ENCODE measurements around the gene BNC2.
"Not testable (repeated sequence)": the region's sequence is repeated elsewhere in the genome, so short reads cannot be mapped to it uniquely, and the experiment has no call there.

The BNC2 gene

DNA sequence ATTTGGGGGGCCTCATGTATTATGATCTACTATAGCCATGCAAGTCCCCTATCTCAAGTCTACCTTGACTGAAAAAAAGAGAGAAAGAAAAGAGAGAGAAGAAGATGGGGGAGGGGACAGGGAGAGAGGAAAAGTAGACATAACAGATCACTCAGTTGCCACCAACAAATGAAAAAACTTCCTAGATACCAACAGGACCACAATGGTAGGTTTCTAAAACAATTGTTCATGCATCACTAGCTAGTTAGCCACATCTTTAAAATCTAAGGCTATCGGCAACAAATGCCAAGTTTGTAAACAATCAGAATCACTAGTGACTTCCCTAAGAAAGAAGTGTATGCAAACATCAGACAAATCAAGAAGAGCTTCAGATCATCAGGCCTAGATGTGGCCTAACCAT lies 328.2 kb downstream of the BNC2 start:
- DNase-seq (ENCODE audit: low spot score): no peak

DNA sequence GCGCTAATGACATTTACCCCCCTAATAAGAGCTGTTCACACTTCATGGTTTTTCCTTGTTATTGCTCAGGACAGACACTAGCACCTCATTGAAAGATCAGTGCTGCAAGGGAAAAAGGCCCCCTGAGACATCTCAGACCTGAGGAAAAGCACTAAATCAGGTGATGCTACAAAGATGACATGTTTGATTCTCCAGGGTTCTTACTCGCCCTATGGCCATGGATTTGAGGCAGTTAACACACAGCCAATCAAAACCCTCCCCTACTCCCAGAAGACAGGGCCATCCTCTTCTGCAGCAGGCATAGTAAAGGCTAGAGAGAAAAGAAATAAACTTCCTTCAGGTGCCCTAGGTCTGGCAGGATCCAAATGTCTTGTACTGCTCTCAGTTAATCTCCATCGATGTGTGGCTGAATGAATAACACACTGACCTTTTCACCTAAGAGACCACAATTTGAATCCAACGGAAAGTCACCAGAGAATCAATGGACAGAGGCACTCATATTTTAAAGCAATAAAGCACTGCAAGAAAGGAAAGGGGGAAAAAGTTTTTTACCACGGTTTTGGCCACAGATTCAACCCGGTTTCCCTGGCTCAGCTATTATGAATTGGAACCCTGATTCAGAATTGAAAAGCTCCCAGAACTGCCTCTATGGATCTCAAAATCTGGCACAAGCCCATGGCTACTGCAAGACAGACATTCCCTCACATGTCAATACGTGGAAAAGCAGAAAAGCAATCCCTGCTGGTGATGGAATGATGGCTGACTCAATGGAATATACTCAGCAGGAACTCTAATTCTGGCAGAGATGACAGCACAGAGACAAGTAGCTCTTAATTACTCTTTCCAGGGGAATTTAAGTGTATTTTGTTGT lies 329.5 kb downstream of the BNC2 start:
- DNase-seq (ENCODE audit: low spot score): no peak

DNA sequence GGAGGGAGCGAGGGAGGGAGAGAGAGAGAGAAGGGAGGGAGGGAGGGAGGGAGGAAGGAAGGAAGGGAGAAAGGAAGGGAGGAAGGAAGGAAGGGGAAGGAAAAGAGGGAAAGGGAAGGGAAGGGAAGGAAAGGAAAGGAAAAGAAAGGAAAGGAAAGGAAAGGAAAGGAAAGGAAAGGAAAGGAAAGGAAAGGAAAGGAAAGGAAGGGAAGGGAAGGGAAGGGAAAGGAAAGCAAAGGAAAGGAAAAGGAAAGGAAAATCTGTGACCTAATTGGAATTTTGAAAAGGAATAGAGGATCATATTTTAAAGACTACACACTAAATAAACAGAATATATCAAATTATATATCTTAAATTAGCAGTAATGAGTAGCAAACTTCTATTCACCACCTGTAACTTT lies 330.8 kb downstream of the BNC2 start:
- DNase-seq (ENCODE audit: low spot score): not testable (repeated sequence)

DNA sequence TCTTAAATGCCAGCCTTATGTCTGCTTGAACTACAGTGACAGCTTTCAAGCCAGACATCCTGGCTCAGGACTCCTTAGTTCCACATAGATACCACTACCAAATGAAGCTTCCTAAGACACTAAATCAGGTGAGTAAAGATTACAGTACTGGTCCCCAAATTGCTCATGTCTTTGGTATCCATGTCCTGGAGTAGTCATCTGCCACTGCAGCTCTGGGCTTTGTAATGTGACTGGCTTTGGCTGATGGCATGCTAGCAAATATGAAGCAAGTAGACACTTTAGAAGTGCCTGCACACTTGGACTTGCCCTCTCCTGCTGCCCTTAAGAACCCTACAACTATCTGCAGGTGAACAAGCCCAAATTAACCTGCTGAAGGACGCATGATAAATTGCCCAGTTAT lies 334.9 kb downstream of the BNC2 start:
- no peak for DNase-seq (ENCODE audit: low spot score)

DNA sequence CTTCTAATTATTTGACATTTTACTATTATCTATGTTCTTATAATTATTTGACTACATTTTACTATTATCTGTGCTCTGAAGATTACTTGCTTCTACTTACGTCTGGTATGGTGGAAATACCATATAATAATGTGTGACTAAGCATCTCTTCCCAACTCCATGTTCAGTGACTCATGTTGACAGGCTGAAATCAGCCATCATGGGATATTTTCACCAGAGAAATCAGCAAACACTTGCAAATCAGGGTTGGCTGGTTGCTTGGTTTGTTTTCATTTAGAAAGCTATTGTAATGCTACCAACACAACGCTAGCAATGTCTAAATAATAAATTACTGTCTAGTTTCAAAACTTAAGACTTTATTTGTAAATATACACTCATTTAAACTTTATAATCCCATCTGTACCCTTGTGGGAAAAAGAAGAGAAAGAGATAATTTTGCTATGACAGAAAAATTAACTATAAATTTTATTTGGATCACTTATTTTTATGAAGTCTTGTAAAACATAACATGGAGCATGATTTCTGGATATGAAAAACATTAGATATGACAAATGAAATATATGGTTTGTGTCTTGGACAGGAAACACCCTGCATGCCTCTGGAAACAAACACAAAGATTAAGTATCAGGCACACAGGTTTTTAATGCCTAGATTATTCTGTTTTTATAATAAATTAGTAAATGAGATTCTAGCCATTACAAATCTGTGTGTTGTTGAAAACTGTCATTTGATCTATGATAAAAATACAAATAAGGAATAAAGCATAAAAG lies 337.6 kb downstream of the BNC2 start:
- DNase-seq (ENCODE audit: low spot score): no peak

DNA sequence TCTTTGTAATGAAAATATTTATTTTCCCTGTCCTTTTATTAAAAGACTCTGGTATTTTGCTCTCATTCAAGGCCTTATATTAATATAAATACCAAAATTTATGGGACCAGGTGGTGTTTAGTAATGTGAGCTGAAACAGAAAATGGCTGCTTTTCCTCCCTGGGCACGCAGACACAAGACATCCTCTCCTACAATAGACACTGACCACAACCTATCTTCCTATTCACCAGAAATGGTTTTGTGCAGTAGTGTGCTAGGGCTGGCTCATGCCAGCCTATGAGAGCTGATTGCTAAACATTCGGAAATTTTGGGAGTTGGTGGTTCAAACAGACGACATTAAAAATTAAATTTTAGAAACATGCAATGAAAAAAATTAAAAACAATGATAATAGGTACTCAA lies 338.2 kb downstream of the BNC2 start:
- DNase-seq (ENCODE audit: low spot score): no peak

DNA sequence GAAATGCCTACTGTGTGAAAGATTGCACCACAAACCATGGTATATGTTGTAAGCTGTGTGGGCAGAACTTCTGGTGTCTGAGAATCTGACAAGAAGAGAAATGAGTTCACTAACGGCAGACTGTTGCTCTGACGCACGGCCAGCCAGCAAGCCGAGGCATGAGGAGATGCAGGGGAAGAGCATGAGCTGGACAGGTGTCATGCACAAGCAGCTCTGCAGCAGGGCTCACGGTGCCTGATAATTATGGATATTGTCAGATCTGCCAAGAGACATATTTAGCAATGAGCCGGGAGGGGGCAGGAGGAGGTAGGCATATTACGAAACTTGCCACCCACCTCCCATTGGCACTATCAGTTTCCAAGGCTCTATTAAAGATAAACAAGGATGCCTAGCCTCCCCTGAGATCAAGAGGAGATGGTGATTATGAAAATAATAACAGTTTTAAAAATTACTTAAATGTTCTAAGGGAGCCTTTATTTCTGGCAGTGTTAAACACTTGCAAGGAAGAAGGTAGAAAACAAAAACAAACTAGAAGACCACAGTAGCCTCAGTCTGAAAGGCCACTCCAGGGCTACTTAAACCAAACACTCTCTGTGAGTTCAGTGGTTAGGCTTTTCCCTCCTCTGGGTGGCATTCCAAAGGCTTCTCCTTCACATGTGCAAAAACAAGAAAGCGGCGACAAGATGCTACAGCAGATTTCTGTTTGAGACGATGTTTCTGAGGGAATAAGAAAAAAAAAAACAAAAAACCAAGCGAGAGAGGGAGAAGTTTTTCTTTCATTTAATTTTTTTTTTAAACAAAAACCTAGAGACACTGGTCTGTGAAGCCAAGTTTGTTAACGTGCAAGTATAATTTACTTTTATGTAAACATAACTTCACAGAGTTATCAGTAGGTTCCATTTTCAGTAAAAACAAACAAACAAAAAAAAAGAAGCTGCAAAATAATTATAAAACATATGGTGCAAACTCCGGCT lies 339.5 kb downstream of the BNC2 start:
- DNase-seq (ENCODE audit: low spot score): no peak

DNA sequence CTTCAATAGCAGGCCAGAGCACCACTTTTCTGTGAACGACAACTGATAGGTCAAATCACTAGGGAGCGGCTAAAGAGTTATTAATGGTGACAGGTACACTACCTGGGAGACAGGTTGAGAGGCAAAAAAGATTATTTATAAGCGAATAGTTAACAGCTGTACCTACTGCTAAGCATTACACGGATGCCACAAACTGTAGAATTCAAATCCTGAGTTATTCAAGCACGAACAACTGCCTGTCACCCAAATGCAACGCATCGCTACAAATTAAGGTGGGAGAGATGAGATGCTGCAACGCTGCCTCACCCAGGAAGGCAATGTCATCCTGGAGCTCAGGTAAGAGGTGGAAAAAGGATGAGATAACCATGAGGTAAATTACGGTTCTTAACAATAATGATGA lies 342.9 kb downstream of the BNC2 start:
- DNase-seq (ENCODE audit: low spot score): no peak

DNA sequence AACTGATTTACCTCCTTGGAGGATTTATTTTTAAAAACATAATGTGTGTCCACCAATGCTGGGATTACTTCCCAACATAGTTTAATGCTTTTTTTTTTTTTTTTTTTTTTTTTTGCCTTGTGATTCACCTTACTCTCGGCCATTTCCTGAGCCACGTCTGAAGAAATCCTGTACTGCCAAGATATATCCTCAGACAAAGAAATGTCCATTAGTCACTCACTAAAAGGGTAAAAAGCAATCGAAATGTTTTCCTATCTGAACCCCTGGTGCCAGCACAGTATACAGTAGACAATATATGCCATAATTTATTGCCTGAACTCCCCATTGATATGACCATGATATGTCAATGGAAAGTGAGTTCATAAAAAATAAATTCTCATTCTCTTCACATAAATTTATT lies 344.1 kb downstream of the BNC2 start:
- no peak for DNase-seq (ENCODE audit: low spot score)

DNA sequence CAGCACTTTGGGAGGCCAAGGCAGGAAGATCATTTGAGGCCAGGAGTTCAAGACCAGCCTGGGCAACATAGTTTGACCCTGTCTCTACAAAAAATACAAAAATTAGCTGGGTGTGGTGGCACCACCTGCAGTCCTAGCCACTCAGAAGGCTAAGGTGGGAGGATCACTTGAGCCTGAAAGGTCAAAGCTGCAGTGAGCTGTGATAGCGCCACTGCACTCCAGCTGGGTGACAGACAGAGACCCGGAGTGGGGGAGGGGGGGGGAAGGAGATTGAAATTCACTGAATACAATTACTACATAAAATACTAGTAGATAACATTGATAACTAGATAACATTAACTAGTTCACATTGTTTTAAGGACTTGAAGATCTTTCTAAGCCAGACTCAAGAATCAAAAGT lies 345.6 kb downstream of the BNC2 start:
- no peak for DNase-seq (ENCODE audit: low spot score)

DNA sequence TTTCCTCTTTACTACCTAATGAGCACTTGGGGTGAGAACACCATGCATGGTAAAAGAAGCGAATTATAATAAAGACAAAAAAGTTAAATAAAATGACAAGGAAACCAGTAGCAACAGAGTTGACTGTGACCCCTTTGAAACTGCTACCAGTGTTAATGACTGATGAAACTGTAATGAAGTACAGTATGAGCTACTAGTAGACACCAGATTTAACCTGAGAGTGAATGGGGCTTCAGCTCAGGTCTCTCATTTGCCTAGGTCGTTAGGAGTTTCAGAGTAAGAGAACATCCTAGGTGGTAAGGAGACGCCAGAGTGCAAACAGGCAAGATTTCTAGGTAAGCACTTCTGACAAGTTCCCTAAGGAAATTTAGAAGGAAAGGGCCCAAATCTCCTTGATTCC lies 346.4 kb downstream of the BNC2 start:
- DNase-seq (ENCODE audit: low spot score): no peak

DNA sequence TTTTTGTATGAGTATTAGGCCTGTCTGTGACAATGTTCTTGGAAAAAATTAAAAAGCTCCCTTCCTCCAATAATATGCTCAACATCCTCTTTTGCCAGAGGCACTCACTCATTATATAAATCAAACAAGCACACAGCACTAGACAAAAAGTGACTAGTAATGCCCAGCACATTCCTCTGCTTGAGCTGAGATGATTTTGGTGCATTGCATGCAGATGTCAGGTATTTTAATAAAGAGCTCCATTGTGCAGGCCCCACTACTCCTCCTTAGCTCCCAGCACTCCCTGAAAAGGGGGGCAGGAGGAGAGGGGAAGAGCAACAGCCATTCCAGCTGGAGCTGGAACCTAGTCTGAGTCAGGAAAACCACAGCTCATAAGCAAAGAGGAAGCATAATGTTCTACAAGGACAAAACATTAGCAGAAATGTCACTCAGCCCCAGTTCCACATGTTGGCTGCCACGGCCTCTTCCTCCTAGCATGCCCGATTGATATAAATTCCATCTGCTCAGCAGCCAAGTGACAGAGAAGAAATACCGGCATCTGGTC lies 348.5 kb downstream of the BNC2 start:
- DNase-seq (ENCODE audit: low spot score): no peak

DNA sequence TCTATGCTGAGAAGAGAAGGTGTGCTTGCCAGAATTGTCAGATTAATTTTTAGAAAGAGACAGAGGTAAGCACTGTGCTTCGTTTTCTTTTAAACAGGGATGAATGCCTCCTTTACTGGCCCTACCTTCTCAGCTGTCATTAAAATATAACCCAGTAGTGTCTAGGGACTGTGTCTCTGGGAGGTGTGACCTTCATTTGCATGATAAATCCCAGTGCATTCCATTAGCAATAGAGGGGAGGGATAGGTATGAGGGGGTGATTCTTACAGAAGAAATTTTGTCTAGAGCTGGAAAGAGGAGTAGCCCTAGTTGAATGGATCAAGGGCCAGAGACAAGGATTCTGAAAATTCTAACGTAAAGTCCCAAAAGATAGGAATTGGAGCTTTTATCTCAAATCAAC lies 351.5 kb downstream of the BNC2 start:
- no peak for DNase-seq (ENCODE audit: low spot score)

DNA sequence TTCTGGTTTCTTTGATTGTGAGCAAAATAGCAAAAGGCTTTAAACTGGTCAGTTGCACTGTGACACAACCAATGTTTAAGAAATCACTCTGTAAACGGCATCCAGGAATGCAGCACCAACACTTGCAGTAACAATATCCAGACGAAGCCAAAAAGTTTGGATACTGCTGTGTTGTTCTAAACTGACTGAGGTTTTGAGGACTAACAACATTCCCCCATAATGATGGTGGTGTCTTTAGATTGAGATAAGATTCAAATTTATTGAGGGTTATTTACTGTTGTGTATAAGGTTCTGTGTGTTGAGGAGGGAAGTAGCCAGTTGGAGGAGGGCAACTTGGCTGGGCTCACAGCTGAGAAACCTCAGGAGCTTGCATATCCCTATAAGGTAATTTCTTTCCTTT lies 353.6 kb downstream of the BNC2 start:
- no peak for DNase-seq (ENCODE audit: low spot score)

DNA sequence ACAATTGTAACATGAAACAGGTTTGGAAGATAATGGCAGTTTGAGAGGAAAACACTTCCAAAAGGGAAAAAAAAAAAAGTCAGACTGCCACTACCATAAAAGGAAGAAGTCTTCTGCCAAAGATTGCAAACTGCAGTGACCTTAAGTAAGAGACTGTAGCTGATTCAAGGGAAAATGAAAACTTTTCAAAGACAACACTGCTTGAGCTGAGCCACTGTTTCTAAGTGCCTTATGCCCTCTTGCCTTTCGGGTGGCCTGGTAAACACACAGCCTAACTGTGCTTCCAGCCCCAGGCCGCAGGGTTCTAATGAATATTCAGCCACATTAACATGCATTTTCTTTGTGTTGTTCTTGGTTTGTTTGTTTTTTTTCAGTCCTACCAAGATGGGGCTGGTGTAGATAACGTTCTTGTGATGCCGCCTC lies 354.6 kb downstream of the BNC2 start:
- DNase-seq (ENCODE audit: low spot score): no peak

DNA sequence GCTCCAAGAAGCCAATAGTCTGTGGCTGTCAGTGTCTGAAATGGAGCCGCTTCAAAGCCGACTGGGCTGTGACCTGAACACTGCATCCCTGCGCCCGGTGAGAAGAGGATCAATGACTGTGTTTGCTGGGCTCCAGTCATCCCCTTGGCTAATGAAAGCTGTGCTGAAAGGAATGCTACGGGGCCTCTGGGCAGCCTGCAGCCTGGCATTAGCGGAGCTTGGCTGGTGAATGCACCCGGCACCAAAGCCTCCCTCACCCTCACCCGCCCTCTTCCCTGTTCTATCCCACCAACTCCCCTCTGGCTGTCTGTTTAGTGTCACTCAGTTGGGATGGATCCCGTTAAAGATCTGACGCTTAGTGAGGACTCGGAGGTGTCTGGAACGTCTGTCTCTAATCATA lies 355.3 kb downstream of the BNC2 start:
- no peak for DNase-seq (ENCODE audit: low spot score)

DNA sequence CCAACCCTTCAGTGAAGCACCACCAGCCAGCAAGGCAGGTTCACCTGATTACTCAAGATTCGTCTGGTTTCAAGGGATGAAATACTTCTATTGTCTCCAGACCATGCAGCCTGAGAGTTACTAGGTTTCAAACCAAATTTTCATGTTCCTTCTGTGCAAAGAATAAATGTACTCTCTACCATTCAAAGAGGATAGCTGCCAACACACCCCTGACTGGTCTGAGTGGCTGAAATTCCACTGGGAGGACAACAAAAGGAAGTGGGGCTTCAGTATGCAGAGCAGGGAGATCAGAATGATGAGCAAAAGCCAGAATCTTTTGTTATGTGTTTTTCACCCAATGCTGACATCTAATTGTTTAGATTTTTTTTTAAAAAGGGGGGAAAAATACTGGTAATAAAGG lies 356.3 kb downstream of the BNC2 start:
- no peak for DNase-seq (ENCODE audit: low spot score)

DNA sequence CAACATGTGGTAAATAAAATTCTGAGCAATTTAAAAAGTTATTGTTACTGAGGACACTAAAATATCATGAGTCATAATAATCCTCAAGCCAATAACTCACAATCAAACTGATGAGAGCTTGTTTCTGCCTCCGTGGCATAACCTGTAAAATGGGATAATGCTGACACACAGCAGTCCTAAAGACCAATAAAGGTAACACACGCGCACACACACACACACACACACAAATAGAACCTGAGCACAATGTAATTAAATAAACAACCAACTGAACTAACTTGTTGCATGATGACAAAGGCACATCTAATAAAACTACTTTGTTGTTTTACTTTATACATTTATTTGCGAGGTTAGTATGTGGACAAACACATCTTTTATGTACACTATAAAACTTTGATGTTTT lies 358.2 kb downstream of the BNC2 start:
- DNase-seq (ENCODE audit: low spot score): no peak

DNA sequence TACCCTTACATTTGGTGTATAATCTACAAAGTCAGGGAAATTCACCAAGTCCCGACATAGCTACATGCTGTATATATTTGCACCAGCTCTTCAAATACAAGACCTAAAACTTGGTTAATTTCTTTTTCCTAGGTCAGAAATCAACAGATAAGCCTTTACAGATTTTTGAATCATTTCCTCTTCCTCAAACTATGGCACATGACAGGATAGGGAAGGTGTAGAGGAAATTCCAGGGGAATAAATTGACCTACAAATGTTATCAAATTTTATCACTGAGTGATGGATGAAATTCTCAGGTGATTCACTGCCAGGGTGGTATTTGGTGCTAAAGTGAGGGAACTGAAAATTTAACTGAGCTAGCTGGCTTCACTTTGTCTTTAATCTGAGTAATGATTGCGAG lies 360.0 kb downstream of the BNC2 start:
- DNase-seq (ENCODE audit: low spot score): no peak

DNA sequence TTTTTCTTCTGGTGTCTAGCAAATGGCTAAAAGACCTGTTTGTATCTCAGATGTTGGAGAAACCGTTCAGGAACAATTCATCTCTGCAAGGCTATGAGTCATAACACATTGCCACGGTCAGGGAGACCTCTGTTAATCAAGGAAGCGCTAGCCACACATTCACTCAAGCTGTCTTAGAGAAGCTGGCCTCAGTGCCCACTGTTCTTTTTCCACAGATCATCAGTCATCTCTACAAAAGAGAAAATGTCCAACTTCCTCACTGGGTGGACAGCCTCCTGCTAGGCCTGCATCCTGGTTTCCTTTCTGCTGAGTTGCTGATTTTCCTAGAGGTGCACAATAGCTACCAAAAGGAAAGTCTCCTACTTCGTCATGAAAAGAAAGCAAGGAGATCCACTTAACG lies 360.5 kb downstream of the BNC2 start:
- DNase-seq (ENCODE audit: low spot score): no peak

DNA sequence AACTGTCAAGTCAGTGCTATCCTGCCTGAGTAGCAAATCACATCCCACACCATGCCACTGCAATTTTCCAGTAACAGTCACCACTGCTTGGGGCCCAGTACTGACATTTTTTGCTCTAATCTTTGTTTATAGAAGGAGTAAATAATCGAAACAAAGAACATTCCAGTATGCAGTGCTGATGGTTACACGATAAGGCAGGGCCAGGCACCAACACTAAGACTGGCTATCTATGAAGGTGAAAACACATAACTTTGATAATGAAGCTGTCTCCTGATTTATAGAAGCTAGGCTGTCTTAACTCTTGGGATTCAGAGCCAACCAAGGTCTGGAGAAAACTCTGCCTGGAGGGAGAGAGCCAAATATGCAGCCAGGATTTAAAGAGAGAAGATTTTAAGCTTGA lies 365.3 kb downstream of the BNC2 start:
- DNase-seq (ENCODE audit: low spot score): no peak

DNA sequence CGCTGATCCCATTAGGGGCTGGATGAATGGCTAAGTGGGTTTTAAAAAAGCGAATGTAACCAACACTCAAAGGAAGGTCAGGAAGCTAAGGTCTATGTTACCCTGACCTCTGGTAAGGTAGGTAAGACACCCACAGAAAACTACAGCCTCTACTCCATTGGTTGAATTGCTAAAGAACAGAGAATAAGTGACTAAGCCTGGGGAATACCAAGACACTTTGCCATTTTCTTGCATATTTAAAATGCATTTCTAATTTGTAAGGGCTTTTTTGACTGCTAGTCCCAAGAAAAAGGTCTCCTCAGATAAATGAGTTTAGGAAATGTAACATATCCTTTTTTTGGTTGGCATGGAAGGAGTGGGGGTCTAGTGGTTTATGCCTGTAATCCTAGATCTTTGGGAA lies 368.7 kb downstream of the BNC2 start:
- DNase-seq (ENCODE audit: low spot score): no peak

Data from CD4-positive, alpha-beta T cell treated with Interleukin-2 at 100 ng/mL for 4 hours (primary cell).